Measurements from ENCODE around the gene FAM228B.
"Not testable (repeated sequence)": the region's sequence is repeated elsewhere in the genome, so short reads cannot be mapped to it uniquely, and the experiment has no call there.

Gene FAM228B

DNA sequence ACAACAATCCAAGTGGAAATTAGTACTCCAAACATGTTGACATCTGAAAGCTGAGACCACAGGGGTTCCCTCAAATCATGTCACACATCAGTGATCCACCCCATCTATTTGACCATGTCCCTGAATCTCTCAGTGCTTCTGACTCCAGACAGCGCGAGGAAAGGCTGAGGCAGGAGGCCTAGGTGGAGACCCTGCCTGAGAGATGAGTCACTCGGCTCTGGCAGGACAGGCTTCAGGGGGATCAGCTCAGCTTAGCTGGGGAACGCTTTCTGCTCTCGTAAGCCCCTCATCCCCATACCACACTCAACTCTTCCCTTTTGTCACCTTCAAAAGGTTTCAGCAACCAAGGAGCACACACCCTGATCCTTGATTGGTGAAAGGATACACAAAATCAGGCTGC is 45.8 kb downstream of the FAM228B start:
- H3K36me3 ChIP-seq (ENCODE audit: control insufficient read depth, insufficient read depth, low read length) = no peaks in the 10 kb centered on the region
- H3K4me1 ChIP-seq (ENCODE audit: control insufficient read depth, insufficient read depth, low read length) = no peaks in the 10 kb centered on the region
- H3K9ac ChIP-seq (ENCODE audit: low read length) = no peak overlapping the region
- no peak overlapping the region for H3K4me3 ChIP-seq (ENCODE audit: low read length)
- no peaks in the 10 kb centered on the region for H3K27me3 ChIP-seq (ENCODE audit: control insufficient read depth, insufficient read depth, low read length)
- no peak overlapping the region for H3K27ac ChIP-seq (ENCODE audit: low read depth, low read length)

DNA sequence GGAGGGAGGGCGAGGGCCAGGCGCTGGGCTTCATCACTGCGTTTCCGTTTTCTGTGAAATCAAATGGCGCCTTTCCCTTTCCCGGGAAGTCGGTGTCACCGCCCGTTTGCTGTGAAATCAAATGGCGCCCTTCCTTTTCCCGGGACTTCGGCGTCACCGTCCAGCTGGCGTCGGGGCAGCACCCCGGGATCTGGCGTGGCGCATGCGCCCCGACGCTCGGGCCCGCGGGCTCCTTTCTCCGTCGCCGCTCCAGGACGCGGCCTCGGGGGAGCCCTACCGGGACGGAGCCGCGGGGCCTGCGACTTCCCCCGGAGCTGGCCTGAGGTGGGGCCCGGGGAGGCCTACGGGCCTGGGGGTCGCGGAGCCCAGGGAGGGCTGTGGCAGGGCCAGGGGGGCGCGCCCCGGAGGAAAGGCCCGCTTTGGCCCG is 51.6 kb downstream of the FAM228B start, which contains the start of gene FAM228A:
FAM228A (plus strand) TSS at position 203 of the 427 bp plus-strand sequence. CDS start 428 bp downstream, outside the sequence.
- Histone ChIP-seq H3K27me3 (ENCODE audit: control insufficient read depth, insufficient read depth, low read length) (no peaks in the 10 kb centered on the region), H3K9ac (ENCODE audit: low read length) (no peak within 1 kb of the TSS), H3K4me1 (ENCODE audit: control insufficient read depth, insufficient read depth, low read length) (no peaks in the 10 kb centered on the region), H3K4me3 (ENCODE audit: low read length) (no peak within 1 kb of the TSS), H3K36me3 (ENCODE audit: control insufficient read depth, insufficient read depth, low read length) (no peaks in the 10 kb centered on the region), H3K27ac (ENCODE audit: low read depth, low read length) (no peak within 1 kb of the TSS)

GRCh38 chr2:24175631-24176187 is 52.4 kb downstream of the FAM228B start:
- no peaks in the 10 kb centered on the region for H3K36me3 ChIP-seq (ENCODE audit: control insufficient read depth, insufficient read depth, low read length)
- H3K4me1 ChIP-seq (ENCODE audit: control insufficient read depth, insufficient read depth, low read length) = no peaks in the 10 kb centered on the region
- no peak overlapping the region for H3K27ac ChIP-seq (ENCODE audit: low read depth, low read length)
- H3K9ac ChIP-seq (ENCODE audit: low read length) = no peak overlapping the region
- H3K4me3 ChIP-seq (ENCODE audit: low read length) = no peak overlapping the region
- H3K27me3 ChIP-seq (ENCODE audit: control insufficient read depth, insufficient read depth, low read length) = no peaks in the 10 kb centered on the region

DNA sequence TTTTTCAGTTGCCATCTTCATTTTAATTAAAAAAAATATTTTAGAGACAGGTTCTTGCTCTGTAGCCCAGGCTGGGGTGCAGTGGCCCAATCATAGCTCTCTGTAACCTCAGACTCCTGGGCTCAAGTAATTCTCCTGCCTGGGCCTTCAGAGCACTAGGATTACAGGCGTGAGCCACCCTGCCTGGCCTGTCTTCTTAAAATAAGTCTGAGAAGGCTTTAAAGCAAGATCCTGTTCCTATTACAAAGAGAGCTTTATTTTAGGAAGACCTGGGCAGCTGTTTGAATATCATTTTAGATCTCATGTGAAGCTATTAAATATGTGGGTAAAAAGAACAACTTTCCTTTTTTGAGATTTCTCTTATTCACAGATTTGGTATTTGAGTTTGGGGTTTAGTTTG is 53.1 kb downstream of the FAM228B start:
- Histone ChIP-seq H3K9ac (ENCODE audit: low read length) (no peak overlapping the region), H3K27ac (ENCODE audit: low read depth, low read length) (no peak overlapping the region), H3K27me3 (ENCODE audit: control insufficient read depth, insufficient read depth, low read length) (no peaks in the 10 kb centered on the region)

GRCh38 chr2:24179683-24180082 is 56.4 kb downstream of the FAM228B start:
- Histone ChIP-seq H3K36me3 (ENCODE audit: control insufficient read depth, insufficient read depth, low read length) (no peaks in the 10 kb centered on the region), H3K27ac (ENCODE audit: low read depth, low read length) (no peak overlapping the region), H3K4me3 (ENCODE audit: low read length) (no peak overlapping the region), H3K9ac (ENCODE audit: low read length) (no peak overlapping the region), H3K4me1 (ENCODE audit: control insufficient read depth, insufficient read depth, low read length) (no peaks in the 10 kb centered on the region), H3K27me3 (ENCODE audit: control insufficient read depth, insufficient read depth, low read length) (no peaks in the 10 kb centered on the region)

More for the DNA sequence above, 53.1 kb downstream of the FAM228B start:
- H3K36me3 ChIP-seq (ENCODE audit: control insufficient read depth, insufficient read depth, low read length) = no peaks in the 10 kb centered on the region
- H3K4me1 ChIP-seq (ENCODE audit: control insufficient read depth, insufficient read depth, low read length) = no peaks in the 10 kb centered on the region
- H3K4me3 ChIP-seq (ENCODE audit: low read length) = no peak overlapping the region

DNA sequence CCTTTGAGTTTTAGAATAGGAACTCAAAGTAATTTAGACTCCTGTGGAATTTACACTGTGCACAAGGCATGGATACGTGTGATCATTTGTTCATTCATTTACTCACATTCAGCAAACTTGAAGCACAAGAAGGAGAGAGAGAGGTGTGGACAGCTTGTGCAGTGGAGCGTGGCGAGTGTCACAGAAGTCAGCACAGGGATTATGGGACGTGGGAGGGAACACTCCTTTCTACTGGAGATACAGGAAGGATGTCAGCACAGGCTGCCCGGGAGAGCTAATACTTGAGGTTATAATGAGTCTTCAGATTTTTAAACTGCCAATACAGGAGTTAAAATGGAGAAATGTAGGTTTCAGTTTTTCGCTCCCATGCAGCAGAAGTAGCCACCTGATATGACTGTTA is 58.6 kb downstream of the FAM228B start:
- Histone ChIP-seq H3K27ac (ENCODE audit: low read depth, low read length) (no peak overlapping the region), H3K9ac (ENCODE audit: low read length) (no peak overlapping the region), H3K36me3 (ENCODE audit: control insufficient read depth, insufficient read depth, low read length) (no peaks in the 10 kb centered on the region), H3K4me3 (ENCODE audit: low read length) (no peak overlapping the region), H3K4me1 (ENCODE audit: control insufficient read depth, insufficient read depth, low read length) (no peaks in the 10 kb centered on the region), H3K27me3 (ENCODE audit: control insufficient read depth, insufficient read depth, low read length) (no peaks in the 10 kb centered on the region)

DNA sequence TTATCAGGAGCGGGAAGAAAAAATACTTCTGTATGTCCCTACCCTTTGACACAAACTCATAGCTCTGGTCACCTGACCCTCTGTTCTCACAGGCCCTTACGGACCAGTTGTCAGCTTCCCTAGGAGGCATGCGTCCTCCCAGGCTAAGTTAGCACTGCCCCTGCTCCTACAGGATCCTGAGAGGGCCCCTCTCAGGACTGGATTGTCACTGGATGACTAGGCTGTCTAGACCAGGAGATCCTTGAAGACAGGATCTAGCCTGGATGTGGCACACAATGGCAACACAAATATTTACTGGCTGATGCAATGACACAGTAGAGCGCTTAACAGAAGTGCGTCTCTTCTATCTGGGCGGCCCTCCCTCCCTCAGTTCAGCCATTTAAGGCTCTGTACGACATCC is 59.2 kb downstream of the FAM228B start:
- H3K27me3 ChIP-seq (ENCODE audit: control insufficient read depth, insufficient read depth, low read length) = no peaks in the 10 kb centered on the region
- no peaks in the 10 kb centered on the region for H3K4me1 ChIP-seq (ENCODE audit: control insufficient read depth, insufficient read depth, low read length)
- H3K27ac ChIP-seq (ENCODE audit: low read depth, low read length) = no peak overlapping the region
- no peaks in the 10 kb centered on the region for H3K36me3 ChIP-seq (ENCODE audit: control insufficient read depth, insufficient read depth, low read length)
- H3K9ac ChIP-seq (ENCODE audit: low read length) = no peak overlapping the region
- H3K4me3 ChIP-seq (ENCODE audit: low read length) = no peak overlapping the region

DNA sequence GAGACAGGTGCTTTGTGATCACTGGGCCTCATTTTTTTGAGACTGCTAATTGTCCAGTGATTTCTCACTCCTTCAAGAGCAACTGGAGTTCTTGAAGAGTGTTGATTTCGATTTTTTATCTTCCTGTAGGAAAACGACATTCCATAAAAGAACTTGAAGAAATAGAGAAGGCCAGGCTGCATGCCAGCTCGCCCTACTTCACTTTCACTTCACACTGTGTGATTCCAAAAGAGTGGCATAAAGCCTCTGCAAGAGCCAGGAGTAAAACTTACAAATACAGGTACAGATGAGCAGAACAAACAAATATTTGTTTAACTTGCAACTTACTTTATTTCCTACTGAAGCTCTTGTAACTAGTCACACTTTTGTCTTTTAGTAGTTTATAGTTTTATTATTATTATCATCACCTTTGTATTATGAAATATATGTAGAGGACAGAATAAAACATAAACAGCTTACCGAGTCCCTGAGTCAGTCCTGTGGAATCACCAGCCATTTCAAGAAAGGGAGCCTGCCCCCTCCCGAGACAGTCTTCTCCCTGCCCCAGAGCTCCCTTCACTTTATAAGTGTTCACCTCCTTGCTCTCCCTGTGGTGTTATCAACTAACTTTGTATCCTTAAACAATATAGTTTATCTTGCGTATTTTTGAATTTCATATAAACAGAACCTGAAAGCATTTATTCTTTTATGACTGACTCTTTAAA is 60.2 kb downstream of the FAM228B start:
- H3K4me1 ChIP-seq (ENCODE audit: control insufficient read depth, insufficient read depth, low read length) = no peaks in the 10 kb centered on the region
- H3K27ac ChIP-seq (ENCODE audit: low read depth, low read length) = no peak overlapping the region
- H3K9ac ChIP-seq (ENCODE audit: low read length) = no peak overlapping the region
- no peak overlapping the region for H3K4me3 ChIP-seq (ENCODE audit: low read length)
- no peaks in the 10 kb centered on the region for H3K27me3 ChIP-seq (ENCODE audit: control insufficient read depth, insufficient read depth, low read length)
- H3K36me3 ChIP-seq (ENCODE audit: control insufficient read depth, insufficient read depth, low read length) = no peaks in the 10 kb centered on the region

- H3K27ac ChIP-seq (ENCODE audit: low read depth, low read length) = no peak overlapping the region
- no peak overlapping the region for H3K4me3 ChIP-seq (ENCODE audit: low read length)
- H3K27me3 ChIP-seq (ENCODE audit: control insufficient read depth, insufficient read depth, low read length) = no peaks in the 10 kb centered on the region
These were observed 66.3 kb downstream of the FAM228B start for GRCh38 chr2:24189551-24189950.

DNA sequence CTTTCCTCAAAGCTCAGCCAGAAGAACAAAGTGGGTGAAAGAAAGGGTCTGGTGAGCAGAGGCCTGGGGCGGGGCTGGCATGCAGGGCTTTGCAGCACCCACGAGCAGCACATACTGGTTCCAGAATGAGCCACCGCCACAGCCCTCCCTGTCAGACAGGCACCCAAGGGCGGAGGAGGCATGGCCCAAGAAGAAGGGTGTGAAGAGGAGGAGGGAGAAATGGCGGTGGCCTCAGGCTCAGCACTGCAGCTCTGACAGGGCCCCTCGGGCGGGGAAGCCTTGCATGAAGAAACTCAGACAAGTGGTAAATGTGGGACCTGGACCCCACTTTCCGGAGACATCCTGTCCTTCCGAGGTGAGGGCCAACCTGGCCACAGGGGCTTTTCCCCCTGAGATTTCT is 67.2 kb downstream of the FAM228B start:
- no peaks in the 10 kb centered on the region for H3K27me3 ChIP-seq (ENCODE audit: control insufficient read depth, insufficient read depth, low read length)

More at GRCh38 chr2:24189551-24189950, 66.3 kb downstream of the FAM228B start:
- Histone ChIP-seq H3K36me3 (ENCODE audit: control insufficient read depth, insufficient read depth, low read length) (no peaks in the 10 kb centered on the region), H3K9ac (ENCODE audit: low read length) (no peak overlapping the region), H3K4me1 (ENCODE audit: control insufficient read depth, insufficient read depth, low read length) (no peaks in the 10 kb centered on the region)

GRCh38 chr2:24191156-24191555 is 67.9 kb downstream of the FAM228B start:
- Histone ChIP-seq H3K27ac (ENCODE audit: low read depth, low read length) (no peak overlapping the region), H3K36me3 (ENCODE audit: control insufficient read depth, insufficient read depth, low read length) (no peaks in the 10 kb centered on the region), H3K4me3 (ENCODE audit: low read length) (no peak overlapping the region), H3K4me1 (ENCODE audit: control insufficient read depth, insufficient read depth, low read length) (no peaks in the 10 kb centered on the region), H3K27me3 (ENCODE audit: control insufficient read depth, insufficient read depth, low read length) (no peaks in the 10 kb centered on the region), H3K9ac (ENCODE audit: low read length) (no peak overlapping the region)

More for the DNA sequence above, 67.2 kb downstream of the FAM228B start:
- Histone ChIP-seq H3K36me3 (ENCODE audit: control insufficient read depth, insufficient read depth, low read length) (no peaks in the 10 kb centered on the region), H3K9ac (ENCODE audit: low read length) (no peak overlapping the region), H3K27ac (ENCODE audit: low read depth, low read length) (no peak overlapping the region), H3K4me1 (ENCODE audit: control insufficient read depth, insufficient read depth, low read length) (no peaks in the 10 kb centered on the region), H3K4me3 (ENCODE audit: low read length) (no peak overlapping the region)

- no peaks in the 10 kb centered on the region for H3K27me3 ChIP-seq (ENCODE audit: control insufficient read depth, insufficient read depth, low read length)
- H3K4me1 ChIP-seq (ENCODE audit: control insufficient read depth, insufficient read depth, low read length) = no peaks in the 10 kb centered on the region
- H3K9ac ChIP-seq (ENCODE audit: low read length) = no peak overlapping the region
- no peak overlapping the region for H3K27ac ChIP-seq (ENCODE audit: low read depth, low read length)
- no peaks in the 10 kb centered on the region for H3K36me3 ChIP-seq (ENCODE audit: control insufficient read depth, insufficient read depth, low read length)
- no peak overlapping the region for H3K4me3 ChIP-seq (ENCODE audit: low read length)
These were observed 68.6 kb downstream of the FAM228B start for GRCh38 chr2:24191848-24192247.

DNA sequence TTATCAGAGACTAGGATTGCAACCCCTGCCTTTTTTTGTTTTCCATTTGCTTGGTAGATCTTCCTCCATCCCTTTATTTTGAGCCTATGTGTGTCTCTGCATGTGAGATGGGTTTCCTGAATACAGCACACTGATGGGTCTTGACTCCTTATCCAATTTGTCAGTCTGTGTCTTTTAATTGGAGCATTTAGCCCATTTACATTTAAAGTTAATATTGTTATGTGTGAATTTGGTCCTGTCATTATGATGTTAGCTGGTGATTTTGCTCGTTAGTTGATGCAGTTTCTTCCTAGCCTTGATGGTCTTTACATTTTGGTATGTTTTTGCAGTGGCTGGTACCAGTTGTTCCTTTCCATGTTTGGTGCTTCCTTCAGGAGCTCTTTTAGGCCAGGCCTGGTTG is 73.9 kb downstream of the FAM228B start:
- not testable (repeated sequence) for H3K4me1 ChIP-seq (ENCODE audit: control insufficient read depth, insufficient read depth, low read length); H3K27me3 ChIP-seq (ENCODE audit: control insufficient read depth, insufficient read depth, low read length); H3K9ac ChIP-seq (ENCODE audit: low read length); H3K27ac ChIP-seq (ENCODE audit: low read depth, low read length); H3K36me3 ChIP-seq (ENCODE audit: control insufficient read depth, insufficient read depth, low read length); H3K4me3 ChIP-seq (ENCODE audit: low read length)

All from rectal smooth muscle tissue (tissue), 1 donor.